Peyer's patch (tissue), 4 donors: Measurements from ENCODE around the gene HNRNPM.

Experiments used
- POLR2A ChIP-seq, 2 donors: fragments of 450-650 bp; IDR thresholded peaks; one replicate each; pipeline ENCODE4 v1.5.1; 2017; ENCODE audit warnings: antibody characterized with exemption in 2 of 2, mild to moderate bottlenecking in 2 of 2, moderate library complexity in 2 of 2
- TF ChIP-seq, protein P1 (sequence below), 6 experiments: fragments of 450-650 bp in 4 of 6; fragments of 200-600 bp in 2 of 6; sonication (generic) in 1 of 6; IDR thresholded peaks; one replicate each; pipeline ENCODE4 v1.5.1; 2017 to 2019; ENCODE audit warnings: antibody characterized with exemption in 6 of 6, mild to moderate bottlenecking in 3 of 6, moderate library complexity in 1 of 6

DNA sequence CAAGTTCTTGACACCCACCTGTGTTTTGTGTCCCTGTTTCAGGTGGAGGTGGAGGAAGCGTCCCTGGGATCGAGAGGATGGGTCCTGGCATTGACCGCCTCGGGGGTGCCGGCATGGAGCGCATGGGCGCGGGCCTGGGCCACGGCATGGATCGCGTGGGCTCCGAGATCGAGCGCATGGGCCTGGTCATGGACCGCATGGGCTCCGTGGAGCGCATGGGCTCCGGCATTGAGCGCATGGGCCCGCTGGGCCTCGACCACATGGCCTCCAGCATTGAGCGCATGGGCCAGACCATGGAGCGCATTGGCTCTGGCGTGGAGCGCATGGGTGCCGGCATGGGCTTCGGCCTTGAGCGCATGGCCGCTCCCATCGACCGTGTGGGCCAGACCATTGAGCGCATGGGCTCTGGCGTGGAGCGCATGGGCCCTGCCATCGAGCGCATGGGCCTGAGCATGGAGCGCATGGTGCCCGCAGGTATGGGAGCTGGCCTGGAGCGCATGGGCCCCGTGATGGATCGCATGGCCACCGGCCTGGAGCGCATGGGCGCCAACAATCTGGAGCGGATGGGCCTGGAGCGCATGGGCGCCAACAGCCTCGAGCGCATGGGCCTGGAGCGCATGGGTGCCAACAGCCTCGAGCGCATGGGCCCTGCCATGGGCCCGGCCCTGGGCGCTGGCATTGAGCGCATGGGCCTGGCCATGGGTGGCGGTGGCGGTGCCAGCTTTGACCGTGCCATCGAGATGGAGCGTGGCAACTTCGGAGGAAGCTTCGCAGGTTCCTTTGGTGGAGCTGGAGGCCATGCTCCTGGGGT is 41.0 kb downstream of the HNRNPM start:
- TF ChIP-seq, protein P1, sequence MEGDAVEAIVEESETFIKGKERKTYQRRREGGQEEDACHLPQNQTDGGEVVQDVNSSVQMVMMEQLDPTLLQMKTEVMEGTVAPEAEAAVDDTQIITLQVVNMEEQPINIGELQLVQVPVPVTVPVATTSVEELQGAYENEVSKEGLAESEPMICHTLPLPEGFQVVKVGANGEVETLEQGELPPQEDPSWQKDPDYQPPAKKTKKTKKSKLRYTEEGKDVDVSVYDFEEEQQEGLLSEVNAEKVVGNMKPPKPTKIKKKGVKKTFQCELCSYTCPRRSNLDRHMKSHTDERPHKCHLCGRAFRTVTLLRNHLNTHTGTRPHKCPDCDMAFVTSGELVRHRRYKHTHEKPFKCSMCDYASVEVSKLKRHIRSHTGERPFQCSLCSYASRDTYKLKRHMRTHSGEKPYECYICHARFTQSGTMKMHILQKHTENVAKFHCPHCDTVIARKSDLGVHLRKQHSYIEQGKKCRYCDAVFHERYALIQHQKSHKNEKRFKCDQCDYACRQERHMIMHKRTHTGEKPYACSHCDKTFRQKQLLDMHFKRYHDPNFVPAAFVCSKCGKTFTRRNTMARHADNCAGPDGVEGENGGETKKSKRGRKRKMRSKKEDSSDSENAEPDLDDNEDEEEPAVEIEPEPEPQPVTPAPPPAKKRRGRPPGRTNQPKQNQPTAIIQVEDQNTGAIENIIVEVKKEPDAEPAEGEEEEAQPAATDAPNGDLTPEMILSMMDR (IDR thresholded peaks at IDR 0.05) = no peak
- no peak for TF ChIP-seq POLR2A (IDR thresholded peaks at IDR 0.05)
